HG02885 (cell line): ENCODE results near the gene DMD.
"Not testable (repeated sequence)": the region's sequence is repeated elsewhere in the genome, so short reads cannot be mapped to it uniquely, and the experiment has no call there.

Experiments
- ATAC-seq: cut with Tn5 transposase; IDR thresholded peaks from one replicate; pipeline ENCODE4 v1.9.1; 2021; ENCODE audit warnings: mild to moderate bottlenecking; ENCODE audit not compliant: unreplicated experiment, poor library complexity

Gene DMD

GRCh38 chrX:31932320-31932719 is 1279.0 kb downstream of the DMD start:
- not testable (repeated sequence) for ATAC-seq

GRCh38 chrX:31931225-31931624 is 1280.1 kb downstream of the DMD start:
- ATAC-seq: no peak

- ATAC-seq: no peak
Observed at GRCh38 chrX:31929366-31929765, 1282.0 kb downstream of the DMD start.

DNA sequence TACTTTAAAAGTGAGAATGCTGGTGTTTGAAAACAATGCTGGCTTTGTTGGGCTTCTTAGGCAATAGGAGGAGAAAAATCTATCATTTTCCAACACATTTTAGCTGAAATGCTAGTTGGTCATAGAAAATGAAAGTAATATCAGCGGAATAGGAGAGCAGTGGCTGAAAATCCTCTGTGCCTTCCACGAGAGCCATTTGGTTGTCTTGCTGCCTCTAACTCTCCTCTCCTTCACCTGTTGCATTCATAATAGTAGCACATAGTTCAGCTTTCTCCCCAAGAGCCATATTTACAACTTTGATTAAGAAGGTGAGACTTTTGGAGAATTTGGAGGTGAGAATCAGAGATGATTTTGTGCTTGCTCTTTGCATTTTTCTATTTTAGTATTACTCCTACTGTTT is 1290.1 kb downstream of the DMD start:
- no peak for ATAC-seq

- ATAC-seq: no peak
Observed at GRCh38 chrX:31909850-31910572, 1301.3 kb downstream of the DMD start.

DNA sequence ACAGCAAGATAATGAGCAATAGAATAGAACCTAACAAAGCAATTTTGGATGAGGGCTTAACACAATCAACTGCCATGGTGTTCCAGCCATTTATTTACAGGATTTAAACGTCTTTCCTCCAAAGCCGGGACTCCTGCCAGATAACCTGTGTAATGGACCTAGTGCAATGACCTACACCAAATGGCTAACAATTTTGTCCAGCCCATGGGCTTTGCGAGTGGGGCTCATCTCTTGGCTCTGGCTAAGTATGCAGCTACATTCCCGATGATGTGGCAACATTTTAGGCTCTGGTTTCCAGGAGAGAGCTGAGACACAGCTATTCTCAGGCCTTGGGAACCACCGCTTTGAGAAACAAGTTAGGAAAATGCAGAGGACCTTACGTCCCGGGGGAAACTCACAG is 1317.2 kb downstream of the DMD start:
- ATAC-seq: no peak

DNA sequence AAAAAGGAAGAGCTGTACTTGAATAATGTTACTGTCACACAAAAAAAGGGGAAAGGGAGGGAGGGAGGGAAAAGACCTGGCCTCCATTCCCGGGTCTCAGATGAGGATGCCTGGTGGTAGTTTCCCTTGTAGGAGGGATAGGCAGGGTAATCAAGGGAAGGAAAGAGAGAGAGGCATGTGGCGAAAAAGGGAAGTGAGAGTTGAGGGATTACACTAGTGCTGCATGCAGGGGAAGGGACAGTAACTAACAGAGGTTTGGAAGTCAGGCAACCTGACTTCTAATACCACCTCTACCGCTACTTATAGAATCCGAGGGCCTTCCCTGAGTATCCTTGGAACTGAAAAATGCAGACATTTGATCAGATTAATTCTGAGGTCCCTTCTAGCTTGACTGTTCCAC is 1317.8 kb downstream of the DMD start:
- ATAC-seq: no peak

GRCh38 chrX:31889088-31889487 is 1322.3 kb downstream of the DMD start:
- ATAC-seq: no peak

- no peak for ATAC-seq
Observed at GRCh38 chrX:31884535-31884934, 1326.8 kb downstream of the DMD start.

DNA sequence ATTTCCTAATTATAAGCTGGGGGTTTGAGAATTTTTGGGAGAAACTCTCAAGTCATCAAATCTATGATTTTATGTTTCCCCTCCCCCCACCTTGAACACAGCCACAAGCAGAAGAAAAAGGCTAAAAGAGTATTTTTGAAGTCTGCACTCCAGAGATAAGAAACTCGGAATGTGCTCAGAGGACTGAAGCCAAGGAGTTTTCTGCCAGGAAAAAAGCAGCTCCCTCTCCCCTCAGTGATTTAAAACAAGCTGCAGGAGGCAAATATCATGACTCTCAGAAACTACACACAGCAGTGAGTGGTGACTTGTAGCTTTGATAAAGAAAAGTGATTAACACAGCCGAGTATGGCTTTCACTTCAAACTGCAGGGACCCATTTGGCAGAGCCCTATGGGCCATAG is 1339.3 kb downstream of the DMD start:
- ATAC-seq: no peak

- ATAC-seq: no peak
Observed at GRCh38 chrX:31870267-31870666, 1341.1 kb downstream of the DMD start.

- no peak for ATAC-seq
Observed at GRCh38 chrX:31860686-31861085, 1350.7 kb downstream of the DMD start.

- no peak for ATAC-seq
Observed at GRCh38 chrX:31858915-31859314, 1352.4 kb downstream of the DMD start.

DNA sequence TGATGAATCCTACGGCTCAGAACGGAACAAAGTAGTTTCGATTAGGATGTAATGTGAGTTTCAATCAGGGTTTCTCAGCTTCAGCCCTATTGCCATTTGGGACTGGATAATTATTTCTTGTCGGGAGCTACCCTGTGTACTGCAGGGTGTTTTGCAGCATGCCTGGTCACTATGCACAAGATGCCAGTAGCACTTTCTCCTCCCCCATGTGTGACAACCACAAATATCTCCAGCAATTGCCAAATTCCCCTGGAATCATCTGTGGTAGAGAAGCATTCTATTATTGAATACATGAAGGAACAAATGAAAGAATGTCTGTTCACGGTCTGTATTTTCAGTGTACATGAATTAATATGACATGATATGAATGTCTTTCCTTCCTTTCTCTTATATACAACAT is 1356.6 kb downstream of the DMD start:
- ATAC-seq: no peak

GRCh38 chrX:31851761-31852160 is 1359.6 kb downstream of the DMD start:
- no peak for ATAC-seq

GRCh38 chrX:31847773-31848172 is 1363.6 kb downstream of the DMD start:
- ATAC-seq: no peak

- ATAC-seq: no peak
Observed at GRCh38 chrX:31845003-31845402, 1366.3 kb downstream of the DMD start.

GRCh38 chrX:31838617-31839016 is 1372.7 kb downstream of the DMD start:
- no peak for ATAC-seq

GRCh38 chrX:31837445-31838049 is 1373.8 kb downstream of the DMD start:
- ATAC-seq: no peak

DNA sequence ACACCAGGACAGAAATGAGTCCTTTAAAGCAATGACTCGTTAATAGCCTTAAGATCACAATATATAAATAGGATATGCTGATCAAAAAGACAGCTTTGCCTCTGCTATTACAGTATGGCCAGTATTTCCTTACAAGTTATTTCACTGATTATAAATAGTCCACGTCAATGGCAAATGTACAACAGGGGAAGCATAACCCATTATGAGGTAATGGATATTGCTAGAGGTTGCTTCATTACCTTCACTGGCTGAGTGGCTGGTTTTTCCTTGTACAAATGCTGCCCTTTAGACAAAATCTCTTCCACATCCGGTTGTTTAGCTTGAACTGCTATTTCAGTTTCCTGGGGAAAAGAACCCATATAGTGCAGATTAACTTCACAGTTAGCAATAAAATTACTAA is 1374.9 kb downstream of the DMD start:
- no peak for ATAC-seq

DNA sequence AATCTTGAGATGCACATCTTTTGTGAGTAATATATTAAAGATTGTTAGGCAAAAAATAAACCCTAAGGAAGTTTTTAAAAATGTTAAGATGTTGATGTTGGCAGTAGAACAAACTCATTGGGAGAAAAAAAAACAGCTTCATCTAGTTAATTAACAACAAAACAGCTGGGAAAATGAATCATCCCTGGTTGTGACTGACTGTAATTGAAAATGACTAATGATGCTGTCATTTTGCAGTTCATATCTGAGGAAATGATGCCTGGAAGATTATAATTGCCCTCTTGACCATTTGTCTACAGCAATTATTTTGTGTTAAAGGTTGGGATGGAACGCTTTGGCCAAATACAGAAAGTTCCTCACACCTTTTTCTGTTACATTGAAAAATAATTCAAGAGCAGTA is 1379.1 kb downstream of the DMD start:
- no peak for ATAC-seq
